GM21390 (cell line): Measurements from ENCODE around the gene GRIA4.

Experiments used
- ATAC-seq: cut with Tn5 transposase; IDR thresholded peaks from one replicate; pipeline ENCODE4 v1.9.1; 2021; ENCODE audit not compliant: unreplicated experiment

The GRIA4 gene

DNA sequence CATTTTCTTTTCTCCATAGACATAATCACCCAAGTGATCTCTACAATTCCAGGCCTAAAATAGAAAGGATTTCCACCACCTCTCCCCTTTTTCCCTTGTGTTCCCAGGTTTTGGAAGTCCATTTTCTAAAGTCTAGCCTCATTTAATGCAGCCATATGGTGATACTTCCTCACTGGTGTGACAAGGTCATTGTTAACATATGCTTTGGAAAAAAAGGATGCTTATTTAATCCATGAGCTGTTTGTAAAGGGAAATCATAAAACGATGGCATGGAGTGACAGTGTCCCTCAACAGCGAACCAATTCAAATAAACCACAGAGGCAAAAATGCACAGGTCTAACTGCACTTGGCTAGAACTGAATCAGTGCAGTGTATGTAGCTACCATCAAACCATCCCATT lies 26.6 kb downstream of the GRIA4 start:
- ATAC-seq, result no peak

DNA sequence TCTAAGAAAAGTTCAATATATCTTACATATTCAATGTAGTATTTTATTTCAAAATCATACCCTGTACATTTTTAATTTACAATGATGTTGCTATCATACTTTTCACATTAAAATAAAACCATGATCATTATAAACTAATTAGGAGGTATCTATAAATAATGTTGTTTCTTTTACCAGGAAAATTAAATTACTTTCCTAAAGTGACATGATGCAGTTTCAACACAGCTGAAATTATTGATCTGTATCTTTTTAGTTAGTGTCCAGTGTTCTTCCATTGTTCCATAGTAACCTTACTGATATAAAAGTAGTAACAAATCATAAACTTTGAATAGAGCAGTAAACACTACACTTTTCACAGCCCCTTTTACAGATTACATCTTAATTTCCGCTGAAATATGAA lies 29.7 kb downstream of the GRIA4 start:
- no peak for ATAC-seq

DNA sequence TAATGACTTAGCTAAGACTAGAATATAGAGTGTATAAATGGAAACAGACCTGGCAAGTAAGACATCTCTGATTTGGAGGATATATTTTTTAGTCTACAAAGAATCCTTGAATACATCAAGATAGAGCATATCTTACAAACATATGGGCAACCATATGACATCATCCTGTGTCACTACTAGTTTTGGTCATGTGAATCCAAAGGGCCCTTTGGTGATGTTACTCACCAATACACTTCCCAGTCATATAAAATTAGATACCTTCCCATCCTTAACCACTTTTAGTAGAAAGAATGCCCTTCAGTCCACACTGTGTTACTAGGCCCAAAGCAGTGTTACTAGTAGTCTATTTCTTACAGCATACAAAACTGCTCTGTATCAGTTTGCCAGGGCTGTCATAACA lies 31.6 kb downstream of the GRIA4 start:
- ATAC-seq, result no peak

DNA sequence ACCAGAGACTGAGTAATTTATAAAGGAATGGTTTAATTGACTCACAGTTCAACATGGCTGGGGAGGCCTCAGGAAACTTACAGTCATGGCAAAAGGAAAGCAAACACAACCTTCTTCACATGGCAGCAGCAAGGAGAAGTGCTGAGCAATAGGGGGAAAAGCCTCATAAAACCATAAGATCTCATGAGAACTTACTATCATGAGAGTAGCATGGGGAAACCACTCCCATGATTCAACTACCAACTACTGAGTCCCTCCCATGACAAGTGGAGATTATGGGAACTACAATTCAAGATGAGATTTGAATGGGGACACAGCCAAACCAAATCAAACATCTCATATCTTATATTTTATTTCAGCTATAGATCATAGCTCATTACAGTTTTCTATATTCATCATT lies 33.0 kb downstream of the GRIA4 start:
- no peak for ATAC-seq

DNA sequence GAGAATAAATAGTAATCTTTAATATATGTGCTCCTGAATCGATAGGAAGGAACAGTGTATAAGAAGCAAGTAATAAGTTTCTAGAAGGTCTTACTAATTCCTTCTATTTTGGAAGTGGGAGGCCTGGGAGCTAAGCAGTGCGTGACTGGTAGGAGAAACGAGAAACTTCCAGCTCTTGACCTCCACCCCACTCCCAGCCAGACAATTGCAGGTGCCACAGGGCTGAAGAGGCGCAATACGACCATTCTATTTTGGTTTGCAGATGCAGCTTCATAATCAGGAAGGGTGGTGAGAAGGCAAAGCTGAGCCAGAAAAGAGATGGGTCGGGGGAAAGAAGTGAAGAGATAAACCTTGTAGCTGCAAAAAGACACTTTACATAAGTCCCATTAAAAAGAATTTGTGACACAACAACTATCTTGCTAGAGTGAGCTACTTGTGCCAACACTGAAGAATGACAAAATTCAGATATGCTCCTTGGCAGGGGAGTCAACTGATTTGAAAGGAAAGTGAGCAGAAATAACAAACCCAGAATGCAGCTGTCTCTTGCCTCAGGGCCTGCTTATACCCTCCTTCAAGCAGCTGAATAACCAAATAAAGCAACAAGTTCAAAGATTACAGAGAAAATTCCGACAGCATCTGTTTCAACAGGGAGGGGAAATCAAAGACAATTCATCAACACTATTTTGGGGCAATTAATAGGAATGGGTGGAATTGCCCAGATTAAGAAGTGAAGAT lies 35.1 kb downstream of the GRIA4 start:
- no peak for ATAC-seq

DNA sequence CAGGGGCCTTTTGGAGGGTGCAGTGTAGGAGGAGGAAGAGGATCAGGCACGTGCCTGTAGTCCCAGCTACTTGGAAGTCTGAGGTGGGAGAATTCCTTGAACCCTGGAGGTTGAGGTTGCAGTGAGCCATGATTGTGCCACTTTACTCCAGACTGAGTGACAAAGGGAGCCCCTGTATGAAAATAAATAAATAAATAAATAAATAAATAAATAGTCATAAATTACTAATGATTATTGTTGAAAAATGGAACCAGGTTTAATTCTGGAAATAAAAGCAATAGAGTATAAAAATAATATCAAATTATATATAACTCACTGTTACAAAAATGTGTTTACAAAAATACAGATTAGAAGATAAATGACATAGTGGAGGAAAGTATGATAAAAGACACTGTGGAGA lies 37.9 kb downstream of the GRIA4 start:
- ATAC-seq, result no peak

DNA sequence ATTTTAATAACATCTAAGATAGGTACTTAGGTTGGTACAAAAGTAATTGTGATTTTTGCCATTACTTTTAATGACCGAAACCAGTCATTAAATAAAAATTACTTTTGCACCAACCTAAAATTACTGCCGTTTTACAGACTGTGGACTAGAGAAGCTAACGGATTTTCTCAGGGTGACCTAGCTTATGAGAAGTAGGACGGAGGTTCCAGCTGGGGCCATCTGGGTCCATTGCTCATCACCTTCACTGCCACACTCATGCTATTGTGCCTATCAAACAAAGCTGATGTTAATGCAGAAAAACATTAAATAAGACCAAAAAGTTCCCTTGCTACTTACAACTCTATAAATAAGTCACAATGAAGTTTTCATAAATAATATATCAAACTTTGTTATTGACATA lies 38.9 kb downstream of the GRIA4 start:
- no peak for ATAC-seq

DNA sequence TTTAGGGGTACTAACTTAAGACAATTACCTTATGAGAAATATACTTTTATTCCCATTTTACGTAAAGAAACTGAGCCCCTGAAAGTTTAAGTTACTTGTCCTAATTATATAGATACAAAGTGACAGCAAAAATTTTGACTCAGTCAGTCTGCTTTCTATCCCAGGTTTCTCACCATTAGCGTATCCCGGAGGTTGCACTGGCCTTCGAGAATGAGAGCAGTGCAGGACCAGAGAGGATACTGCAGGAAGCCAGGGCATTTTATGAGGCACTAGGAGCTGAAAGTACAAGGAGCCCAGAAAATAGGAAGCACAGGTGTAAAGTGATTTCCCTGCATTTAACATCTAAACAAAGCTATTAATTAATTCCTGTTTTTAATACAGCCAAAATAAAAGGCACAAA lies 55.4 kb downstream of the GRIA4 start:
- ATAC-seq, result no peak

DNA sequence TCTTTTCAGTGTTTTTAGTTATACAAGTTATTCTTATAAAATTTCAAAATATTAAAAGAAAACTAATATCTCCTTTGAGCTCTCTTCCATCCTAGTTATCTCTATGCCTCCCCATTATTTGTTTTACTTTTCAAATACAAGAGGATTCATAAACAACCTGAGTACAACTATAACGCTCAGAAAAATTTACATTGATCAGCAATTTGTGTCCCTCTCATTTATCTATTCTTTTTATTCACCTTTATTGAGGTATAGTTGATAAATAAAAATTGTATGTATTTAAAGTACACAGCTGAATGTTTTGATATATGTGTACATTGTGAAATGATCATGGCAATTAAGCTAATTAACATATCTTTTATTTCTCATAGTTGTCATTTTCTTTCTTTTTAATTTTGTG lies 57.6 kb downstream of the GRIA4 start:
- ATAC-seq, result no peak

DNA sequence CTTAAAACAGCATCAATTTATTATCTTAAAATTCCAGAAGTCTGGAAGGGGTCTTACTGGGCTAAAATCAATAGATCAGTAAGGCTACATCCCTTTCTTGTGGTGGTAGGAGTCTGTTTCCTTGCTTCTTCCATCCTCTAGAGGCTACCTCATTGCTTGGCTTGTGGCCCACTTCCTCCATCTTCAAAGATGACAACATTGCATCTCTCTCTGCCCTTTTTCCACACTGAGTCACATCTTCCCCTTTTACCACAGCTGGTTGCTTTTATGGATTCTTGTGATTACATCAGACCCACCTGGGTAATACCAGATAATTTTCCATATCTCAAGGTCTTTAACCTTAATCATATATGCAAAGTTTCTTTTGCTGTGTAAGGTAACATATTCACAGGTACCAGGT lies 60.9 kb downstream of the GRIA4 start:
- no peak for ATAC-seq

DNA sequence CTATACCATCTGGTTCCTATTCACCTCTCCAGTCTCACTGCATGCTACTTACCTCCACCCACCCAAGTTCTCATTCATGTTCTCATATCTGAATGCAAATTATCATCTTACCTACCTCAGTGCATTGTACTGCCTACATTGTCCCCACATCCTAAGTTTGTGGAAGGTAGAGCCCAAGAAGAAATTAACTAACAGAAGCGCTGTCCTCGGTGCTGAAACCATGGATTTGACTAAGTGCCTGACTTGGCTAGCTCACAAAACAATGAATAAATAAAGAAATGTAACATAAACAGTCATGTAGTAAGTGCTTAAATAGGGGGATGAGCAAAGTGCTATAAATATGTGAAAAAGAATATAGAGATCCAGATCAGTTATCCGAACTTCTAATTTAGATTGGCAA lies 63.2 kb downstream of the GRIA4 start:
- no peak for ATAC-seq

DNA sequence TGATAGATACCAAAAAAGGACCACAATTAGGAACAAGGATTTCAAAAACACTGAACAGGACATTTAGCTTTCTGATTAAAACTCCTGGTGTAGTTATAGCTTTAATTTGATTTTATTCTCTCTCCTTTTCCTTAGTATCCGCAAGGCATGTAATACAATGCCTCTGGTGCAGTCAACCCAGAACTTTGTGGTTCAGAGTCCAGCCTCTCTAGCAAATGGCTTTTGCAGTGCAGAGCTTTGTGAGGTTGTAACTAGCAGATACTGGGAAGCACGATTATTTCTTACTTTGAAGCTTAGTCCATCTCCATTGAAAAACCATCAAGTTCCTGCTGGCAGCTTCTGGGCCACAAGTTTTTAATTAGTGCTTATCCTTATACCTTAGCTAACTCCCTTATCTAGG lies 79.8 kb downstream of the GRIA4 start:
- no peak for ATAC-seq

DNA sequence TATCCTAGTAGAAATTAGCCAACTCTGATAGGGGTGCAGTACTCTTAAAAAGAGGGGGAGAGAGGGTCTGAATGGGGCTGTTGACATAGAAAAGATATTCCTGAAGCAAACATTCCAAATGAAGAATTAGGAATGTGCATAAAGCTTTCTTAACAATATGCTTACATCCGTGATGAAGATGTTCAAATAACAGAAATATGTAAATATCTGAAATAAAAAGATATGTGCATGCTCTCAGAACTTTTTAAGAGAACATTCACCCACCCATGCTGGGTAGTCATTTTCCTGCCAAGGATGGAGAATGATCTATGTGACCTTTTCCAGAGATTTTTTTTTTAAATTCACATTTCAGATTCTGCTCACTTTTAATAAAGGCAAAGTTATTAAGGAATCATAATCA lies 80.6 kb downstream of the GRIA4 start:
- no peak for ATAC-seq

DNA sequence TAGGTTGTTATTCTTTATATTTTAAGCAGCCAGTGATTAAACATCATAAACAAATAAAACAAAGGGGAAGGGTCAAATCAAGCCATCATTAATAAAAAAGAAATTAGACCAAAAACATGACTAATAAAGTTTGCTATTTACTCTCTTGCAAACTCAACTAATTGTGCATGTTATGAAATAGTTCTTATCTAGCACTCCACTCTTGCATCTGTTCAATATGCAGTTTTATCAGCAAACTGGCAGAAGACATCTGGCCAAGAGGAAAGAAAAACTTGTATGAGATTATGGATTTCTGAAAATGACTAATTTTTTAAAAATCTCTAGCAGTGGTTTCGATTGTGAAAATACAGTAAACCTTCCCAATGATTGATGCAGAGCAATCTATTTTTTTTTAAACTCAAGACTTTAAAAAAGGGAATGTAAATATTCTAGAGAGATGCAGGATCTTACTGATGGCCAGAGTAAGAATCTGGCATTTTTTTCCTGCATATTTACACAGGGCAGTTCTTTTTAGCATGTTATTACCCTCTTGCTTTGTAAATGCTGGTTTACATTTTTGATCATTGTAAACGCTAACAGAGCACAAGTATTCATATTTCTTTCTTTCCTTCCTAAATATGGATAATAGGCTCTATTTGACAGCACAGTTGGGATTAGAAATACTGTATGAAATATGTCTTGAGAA lies 83.3 kb downstream of the GRIA4 start:
- no peak for ATAC-seq

DNA sequence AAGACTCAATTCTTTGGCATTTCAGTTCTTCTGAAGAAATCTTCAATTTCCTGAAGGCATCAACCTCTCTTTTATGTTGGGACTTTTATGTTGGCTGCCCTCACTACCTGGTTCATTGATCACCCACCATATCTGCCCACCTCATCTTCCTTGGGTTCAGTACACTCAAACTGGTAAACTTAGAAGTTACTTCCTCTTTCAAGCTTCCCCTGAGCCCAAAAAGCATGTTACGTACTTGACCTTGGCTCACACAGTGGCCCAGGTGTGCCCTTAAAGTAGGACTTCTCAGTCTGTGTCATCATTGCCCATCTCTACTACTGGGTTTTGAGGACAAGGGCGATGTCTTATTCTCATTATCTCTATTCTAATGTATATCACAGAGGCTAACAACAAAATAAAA lies 86.1 kb downstream of the GRIA4 start:
- no peak for ATAC-seq

DNA sequence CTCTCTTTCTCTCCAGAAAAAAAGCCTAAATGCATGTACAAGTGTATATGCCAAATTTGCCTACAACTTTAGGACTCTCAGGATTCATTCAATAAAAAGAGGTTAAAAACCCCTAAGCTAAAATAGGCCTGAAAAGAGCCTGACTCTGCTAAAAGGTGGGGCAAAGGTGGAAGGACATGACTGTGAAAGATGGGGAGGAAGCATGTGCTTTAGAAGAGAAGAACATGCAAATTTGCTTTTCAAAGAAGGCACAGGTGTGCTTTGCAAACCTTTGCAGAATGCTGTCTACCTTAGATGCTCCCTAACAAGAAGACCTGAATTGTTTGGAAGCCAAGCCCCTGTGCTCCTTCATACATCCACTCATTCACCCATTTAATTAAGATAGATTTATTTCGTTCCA lies 87.4 kb downstream of the GRIA4 start:
- no peak for ATAC-seq

DNA sequence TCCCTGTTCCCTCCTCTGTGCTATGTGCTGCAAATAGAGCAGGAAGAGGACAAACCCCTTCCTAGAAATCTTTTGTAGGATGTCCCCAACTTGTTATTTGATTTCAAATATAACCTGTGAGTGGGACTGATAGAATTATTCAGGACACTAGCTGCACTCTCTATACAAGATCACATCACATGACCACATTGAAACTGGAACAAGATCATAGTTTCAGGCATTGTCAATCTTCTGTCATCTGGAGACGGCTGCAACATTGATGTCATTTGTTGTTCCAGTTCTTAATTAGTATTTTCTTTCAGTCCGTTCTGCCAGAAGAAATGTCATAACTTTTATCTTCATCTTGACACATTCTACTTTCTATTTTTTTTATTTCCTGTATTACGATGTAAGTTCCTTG lies 89.3 kb downstream of the GRIA4 start:
- peak; percentile 57 for ATAC-seq

DNA sequence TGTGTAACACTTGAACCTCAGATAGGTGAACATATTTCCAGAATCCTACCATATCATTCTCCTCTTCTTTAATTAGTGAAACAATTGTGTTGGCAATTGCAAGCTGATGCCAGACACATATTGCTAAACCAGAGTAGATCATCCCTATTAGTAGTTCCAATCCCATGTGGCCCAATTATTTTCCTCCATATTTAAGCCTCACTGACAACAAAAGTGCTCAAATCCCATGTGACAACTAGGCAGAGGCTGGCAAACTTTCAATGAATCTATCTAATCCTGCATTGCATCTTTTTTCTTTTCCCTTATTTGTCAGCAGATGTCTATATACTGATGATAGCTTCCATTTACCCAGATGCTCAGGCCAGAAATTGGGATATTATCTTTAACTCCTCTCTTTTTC lies 90.4 kb downstream of the GRIA4 start:
- no peak for ATAC-seq

DNA sequence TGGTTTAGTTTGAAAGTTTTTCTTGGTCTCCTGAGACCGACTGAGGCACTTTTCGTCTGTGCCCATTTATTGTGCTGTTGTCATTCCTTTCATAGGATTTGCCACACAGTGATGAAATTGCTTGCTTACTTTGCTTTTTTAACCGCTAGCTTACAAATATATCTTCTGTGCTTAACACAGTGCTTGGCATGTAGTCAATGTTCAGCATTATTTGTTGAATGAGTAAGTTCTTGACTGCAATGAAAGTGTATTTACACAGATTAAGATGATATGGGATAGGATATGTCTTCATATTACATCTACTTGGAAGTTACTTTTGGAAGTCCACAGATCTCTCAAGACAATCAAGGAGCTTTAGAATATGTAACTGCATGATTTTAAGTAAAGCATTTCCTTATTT lies 91.2 kb downstream of the GRIA4 start:
- ATAC-seq, result no peak

DNA sequence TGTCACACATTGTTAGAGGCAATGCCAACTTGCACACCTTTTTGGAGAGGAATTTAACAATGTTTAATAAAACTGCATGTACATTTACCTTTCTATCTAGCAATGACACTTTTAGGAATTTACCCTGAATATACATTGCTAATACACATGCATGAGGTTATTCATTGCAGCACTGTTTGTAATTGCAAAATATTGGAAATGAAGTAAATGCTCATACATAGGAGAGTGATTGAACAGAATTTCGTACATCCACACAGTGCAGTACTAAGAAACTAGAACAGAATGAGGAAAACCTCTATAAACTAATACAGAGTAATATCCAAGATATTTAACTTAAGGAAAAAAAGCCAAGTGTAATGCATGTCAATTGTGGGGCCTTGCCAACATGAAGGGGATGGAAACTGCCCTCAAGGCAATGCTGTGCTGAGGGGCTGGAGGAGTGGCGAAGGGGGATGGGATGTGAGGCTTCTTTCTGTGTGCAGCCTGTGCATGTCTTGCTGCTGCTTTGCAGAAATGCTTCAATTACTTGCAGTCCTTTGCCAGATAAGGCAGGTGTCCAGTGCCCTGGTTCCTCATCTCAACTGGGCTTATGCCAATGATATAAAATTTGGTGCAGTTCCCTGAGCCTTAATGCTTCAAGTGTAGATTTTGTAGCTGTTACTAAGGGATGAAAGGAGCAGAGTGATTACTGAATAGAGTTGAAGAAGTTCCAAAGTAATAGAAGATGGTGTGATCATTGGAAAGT lies 96.1 kb downstream of the GRIA4 start:
- no peak for ATAC-seq

DNA sequence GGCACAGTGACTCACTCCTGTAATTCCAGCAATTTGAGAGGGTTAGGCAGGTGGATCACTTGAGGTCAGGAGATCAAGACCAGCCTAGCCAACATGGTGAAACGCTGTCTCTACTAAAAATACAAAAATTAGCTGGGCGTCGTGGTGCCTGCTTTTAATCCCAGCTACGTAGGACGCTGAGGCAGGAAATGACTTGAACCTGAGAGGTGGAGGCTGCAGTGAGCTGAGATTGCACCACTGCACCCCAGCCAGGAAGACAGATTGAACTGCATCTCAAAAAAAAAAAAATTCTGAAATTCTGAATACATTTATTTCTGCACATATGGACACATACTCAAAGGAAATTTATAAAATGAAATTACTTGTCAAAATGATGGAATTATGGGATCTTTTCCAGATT lies 103.2 kb downstream of the GRIA4 start:
- ATAC-seq, result no peak

DNA sequence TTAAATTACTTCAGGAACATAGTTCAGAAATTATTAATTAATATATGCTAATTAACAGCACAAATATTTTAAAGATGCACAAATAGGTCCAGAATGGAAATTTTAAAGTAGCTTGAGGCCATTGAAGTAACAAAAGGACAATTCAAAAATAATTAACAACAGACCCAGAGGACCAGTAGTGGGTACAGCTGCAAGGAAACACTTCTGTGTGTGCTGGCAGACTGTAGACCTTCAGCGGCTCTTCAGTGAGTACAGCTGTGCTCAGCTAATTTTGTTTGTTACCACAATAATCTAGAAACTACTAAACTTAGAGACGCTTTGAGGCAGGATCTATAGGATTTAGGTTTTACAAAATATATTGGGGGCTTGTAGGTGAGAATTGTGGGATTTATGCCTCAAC lies 103.8 kb downstream of the GRIA4 start:
- no peak for ATAC-seq
